HG03045 (cell line): ENCODE measurements around the gene CTCFL.

ENCODE experiments used
- ATAC-seq: cut with Tn5 transposase; IDR thresholded peaks from one replicate; pipeline ENCODE4 v1.9.1; 2021; ENCODE audit warnings: mild to moderate bottlenecking, moderate library complexity; ENCODE audit not compliant: unreplicated experiment

Gene CTCFL

DNA sequence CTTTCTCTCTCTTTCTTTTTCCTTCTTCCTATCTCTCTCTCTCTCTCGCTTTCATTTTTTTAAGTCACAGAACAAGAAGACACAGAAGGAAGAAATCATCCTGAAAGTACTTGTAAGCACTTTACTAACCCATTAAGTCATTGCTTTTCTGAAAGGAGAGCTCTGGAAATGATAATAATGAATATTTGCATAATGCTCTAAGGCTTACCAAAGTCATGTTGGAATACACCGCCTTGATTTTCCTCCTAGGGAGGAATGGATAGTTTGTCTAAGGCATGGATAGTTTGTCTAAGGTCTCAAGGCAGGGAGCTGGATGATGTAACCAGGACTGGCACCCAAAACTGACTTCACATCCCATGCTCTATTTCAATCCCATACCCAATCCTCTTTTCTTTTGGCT lies 12.9 kb upstream of the CTCFL start:
- no peak for ATAC-seq

DNA sequence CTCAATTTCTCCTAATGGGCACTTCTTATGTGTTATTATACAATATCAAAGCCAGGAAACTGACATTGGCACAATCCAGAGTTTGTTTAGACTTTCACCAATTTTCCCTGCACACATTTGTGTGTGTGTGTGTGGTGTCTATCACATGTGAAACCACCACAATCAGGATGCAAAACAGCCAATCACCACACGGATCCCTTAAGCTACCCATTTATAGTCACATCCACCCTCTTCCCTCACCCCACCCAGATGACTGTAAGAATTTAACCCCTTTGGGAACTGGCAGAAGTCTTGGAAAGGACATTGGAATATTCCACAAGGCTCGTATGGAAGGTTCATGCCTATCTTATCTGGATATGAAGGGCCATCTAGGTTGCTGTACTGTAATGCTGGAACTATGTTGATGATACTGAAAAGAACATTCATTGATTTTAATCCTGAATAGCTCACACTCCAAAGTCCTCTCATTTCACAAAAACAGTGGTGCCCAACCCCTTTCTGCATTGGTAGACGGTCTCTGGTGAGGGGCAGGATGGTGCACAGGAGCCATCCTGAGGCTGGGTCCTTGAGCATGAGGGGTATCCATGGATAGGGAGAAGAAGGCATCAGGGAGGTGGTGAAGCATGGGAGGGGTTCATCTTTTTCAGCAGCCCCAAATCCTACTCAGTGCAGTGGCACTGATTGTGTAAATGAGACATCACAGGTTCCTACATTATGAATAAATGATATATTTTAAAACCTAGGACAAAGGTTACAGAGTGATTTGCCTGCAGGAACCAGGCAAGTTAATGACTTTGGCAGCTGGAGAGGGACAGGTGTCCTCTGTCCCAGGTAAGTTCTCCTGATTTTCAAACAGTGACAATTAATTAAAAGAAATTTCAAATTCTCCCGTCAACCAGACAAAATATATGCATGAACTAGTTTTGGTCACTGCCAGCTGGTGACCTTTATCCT lies 12.1 kb upstream of the CTCFL start:
- ATAC-seq: no peak

DNA sequence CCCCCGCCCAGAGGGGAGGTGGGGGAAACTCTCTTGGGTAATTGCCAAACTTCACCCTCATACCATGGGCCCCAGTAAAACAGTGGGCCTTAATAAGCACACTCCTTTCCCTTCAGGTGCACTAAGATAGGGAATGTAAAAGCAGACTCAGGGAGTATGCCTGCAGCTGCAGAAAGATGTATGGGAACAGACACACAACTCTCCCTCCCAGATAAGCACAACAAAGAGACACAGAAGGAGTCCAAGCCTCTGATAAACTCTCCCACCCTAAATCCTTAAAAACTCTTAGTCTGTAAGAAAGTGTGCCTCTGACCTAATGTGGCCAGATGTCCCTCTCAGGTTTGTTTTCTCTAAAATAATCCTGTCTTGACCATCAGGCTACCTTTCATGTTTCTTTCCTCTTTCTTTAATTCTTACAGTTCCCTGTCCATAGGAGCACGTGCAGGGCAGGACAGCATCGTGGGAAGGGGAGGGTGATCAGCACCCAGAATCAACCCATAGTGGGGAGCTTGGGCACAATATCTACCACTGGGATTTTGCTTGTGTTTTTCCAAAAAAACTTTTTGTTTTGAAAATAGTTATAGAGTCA lies 11.3 kb upstream of the CTCFL start:
- no peak for ATAC-seq

DNA sequence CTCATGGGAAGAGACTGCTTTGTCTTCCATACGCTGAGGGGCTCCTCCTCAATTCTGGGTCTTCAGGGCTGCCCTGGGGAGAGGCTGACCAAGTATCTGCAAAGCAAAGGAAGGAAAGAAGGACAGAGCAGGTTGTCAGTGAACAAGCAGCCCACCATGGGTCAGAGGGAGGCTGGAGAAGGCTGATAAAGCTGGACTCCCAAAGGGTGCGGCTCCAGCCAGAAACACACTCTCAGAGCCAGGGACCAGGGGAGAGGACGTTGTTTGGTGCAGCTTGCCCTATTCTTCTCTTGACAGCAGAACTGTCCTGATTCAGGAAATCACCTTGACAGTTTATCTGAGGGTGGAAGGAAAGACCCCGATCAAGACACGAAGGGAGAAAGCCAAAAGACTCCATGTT lies 10.4 kb upstream of the CTCFL start:
- ATAC-seq: no peak

DNA sequence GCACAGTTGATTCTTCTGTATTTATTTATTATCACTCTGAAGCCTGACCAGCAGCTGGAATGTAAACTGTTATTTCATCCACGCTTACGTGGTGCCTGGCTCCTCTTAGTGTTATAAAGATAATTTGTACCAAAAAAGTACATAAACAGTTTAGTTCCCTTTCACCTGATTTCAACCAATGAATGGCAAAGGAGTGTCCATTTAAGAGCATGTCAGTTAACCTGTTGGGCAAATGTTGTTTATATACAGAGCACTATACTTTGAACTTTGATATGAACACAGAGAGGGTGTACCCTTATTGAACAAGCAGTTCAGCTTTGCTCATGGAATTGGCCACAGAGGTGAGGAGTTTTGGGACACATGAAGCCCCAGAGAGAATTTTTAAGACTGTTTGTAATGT lies 7.2 kb upstream of the CTCFL start:
- ATAC-seq: no peak

DNA sequence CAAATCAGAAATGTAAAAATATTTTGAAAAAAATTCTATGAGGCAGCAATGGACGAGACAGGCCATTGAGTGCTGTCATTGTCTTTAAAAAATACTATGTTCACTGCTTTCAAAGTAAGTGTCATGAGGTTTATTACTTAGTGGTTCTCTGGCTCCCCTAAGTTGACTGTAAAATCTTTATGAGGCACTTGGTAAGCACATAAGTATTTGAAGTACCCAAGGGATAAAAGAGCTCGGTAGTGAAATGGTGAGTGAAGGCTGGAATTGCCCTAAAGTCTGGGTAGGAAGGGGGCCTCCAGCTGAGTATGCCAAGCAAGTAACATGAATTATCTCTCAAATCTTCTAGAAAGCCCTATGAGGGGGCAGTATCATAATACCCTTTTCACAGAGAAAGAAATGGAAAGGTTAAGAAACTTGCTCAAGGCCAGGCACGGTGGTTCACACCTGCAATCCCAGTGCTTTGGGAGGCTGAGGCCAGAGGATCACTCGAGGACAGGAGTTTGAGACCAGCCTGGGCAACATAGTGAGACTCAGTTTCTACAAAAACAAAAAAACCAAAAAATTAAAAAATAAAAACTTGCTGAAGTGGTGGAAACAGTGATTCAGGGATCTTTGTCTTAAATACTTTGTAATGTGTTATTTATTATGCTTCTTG lies 5.5 kb upstream of the CTCFL start:
- ATAC-seq: no peak

DNA sequence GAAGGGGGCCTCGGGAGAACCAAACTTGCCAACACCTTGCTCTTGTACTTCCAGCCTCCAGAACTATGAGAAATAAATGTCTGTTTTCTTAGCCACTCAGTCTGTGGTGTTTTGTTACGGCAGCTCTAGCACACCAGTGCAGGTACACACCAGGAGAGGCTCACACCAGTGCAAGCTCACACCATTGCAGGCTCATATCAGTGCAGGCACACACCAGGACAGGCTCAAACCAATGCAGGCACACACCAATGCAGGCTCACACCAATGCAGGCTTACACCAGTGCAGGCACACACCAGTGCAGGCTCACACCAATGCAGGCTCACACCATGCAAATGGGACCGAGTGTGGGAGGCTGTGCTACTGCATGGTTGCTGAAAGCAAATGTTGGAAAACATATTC lies 4.9 kb upstream of the CTCFL start:
- ATAC-seq: no peak

DNA sequence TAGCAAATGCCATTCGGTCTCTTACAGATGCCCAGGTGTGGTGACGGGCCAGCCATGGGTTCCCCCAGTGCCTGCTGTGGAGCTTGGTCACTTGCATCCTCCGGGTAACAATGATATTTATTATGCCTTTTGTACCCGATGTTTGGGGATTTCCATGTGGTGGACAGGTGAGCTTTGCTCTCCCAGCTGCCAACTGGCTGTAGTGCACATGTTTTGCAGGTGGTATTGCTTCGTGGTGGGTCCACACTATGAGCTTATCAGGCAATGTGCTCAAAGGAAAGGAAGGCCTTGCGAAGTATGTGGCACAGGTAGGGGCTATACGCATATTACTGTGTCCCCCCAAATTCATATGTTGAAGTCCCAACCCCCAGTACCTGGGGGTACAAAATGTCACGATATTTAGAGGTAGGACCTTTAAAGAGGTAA lies 4.2 kb upstream of the CTCFL start:
- ATAC-seq: no peak

DNA sequence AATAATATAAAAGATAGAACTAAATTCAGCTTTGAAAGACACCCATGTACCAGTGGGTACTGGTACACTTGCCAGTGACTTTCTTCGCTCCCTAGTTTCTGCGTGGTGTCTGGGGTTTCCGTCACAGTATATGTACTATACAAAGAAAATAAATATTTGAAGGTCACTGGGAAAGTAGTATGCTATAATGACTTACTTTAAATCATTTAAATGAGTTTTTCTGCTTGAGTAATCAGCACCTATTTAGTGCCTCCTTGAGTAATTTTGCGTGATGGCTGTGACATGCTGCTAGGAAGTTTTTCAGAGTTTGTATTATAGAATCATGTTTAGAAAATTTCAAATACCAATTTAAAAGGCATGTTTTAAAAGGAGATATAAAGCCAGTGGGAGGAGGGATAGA lies 3.2 kb upstream of the CTCFL start:
- no peak for ATAC-seq

DNA sequence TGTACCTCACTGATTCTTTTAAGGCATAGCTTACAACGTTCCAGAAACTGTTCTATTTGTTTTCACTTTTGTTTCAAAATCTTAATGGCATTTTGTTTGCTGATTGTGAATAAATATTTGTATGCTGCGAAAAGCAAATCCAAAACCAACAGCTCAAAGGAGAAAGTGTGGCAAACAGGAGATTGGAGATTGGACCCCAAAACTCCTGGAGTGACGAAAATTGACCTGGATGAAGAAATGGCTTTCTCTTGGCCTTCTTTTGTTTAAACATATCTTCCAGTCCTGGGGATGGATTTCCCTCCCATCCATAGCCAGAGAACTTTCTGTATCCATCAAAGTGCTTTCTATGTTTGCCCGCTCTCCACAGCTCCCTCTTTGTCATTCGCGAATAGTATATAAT lies 2.8 kb upstream of the CTCFL start:
- no peak for ATAC-seq

DNA sequence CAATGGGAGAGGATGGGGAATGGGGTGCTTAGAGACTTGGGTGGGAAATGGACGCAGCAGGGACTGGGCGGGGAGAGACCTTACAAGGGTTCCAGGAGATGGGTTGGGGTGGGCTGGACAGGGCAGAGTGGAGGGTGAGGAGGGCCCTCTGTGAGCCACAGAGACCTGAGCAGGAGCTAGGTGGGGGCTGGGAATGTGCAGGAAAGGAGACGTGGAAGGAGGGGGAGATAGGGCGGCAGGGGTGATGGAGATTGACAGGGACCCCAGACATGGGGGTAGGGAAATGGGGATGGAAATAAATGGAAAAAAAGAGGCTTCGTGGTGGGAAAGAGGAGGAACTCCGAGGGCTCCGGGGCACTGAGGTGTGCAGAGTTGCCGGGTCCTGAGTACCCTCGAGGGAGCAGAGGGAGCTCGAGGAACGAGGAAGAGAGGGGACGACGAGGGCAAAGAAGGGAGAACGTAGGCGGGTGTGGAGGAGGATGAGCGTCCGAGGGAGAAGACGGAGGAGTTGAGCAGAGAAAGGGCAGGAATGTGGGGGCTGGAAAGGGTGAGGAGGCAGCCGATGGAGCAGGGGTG lies 2.0 kb upstream of the CTCFL start:
- no peak for ATAC-seq

DNA sequence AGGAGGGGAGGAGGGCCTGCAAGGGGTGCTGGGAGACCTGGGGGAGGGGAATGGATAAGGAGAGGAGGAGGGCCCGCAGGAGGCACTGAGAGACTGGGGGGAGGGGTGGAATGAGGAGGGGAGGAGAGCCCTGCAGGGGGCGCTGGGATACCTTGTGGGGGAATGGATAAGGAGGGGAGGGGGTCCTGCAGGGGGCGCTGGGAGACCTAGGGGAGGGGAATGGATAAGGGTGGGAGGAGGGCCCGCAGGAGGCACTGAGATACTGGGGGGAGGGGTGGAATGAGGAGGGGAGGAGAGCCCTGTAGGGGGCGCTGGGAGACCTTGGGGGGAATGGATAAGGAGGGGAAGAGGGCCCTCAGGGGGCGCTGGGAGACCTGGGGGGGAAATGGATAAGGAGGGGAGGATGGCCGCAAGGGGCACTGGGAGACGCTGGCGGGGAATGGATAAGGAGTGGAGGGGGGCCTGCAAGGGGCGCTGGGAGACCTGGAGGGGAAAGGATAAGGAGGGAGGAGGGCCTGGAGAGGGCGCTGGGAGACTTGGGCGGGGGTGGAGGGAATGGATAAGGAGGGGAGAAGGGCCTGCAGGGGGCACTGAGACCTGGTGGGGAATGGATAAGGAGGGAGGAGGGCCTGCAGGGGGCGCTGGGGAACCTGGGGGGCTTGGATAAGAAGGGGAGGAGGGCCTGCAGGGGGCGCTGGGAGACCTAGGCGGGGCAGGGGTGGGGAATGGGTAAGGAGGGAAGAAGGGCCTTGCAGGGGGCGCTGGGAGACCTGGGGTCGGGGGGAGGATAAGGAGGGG lies 1.3 kb upstream of the CTCFL start:
- ATAC-seq: no peak

DNA sequence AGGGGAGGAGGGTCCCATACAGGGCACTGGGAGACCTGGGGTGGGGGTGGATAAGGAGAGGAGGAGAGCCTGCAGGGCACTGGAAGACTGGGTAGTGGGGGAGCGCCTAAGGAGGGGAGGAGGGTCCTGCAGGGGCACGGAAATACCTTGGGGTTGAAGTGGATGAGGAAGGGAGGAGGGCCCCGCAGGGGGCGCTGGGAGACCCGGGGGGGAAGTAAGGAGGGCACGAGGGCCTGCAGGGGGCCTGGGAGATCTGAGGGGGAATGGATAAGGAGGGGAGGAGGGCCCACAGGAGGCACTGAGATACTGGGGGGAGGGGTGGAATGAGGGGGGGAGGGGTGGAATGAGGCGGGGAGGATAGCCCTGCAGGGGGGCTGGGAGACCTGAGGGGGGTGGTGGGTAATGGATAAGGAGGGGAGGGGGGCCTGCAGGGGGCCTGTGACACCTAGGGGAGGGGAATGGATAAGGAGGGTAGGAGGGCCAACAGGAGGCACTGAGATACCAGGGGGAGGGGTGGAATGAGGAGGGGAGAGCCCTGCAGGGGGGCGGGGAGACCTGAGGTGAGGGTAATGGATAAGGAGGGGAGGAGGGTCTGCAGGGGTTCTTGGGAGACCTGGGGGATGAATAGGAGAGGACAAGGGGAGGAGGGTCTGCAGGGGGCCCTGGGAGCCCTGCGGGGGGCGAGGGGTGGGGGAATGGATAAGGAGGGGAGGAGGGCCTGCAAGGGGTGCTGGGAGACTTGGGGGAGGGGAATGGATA lies 567 bp upstream of the CTCFL start:
- no peak for ATAC-seq

DNA sequence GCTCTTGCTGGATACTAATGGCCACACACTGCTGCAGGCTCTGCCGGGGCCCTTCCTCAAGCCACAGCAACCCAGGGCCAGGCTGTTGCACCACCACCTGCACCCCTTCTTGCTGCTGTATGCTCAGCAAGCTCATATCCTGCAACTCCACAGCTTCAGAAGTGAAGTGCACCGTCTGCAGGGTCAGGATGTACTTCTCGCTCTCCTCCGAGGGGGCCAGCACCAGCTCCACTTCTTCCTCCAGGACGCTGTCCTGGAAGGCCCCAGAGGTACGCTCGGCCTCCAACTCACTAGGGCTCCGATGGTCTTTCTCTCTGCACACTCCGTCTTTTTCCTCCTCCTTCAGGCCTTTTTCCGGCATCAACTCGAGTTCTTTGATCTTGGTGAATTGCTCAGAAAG lies 1.2 kb downstream of the CTCFL start:
- no peak for ATAC-seq

DNA sequence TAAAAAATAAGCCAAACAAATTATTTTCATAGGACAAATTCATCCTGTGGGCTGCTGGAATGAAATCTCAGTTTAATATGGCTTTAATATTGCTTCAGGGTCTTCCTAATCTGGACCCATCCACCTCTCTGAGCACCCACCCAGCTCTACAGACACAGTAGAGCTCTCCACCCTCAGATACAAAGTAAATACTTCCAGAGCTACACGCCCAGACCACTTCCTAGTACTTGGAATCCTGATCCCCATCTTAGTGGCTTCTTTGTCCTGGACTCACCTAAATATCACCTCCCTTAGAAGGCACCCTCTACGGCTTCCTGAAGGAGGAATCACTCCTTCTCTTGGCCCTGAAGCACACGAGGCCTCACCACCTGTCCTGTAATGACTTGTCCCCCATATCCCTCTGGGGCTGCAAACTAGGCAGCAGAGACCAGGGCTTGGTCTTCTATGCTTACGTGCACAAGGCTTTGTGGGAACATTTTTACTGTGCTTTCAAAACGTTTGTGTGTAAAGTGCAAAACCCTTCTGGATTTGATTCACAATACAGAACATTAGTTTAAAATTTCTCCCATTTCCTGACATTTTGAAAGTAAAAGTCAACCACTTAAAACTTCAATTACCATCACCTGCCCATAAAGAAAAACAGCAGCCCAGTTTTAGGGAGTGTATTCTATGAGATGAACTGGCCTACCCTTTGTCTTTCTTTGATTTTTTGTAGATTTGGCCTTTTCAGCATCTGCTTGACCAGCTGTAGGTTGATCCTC lies 2.4 kb downstream of the CTCFL start:
- no peak for ATAC-seq

DNA sequence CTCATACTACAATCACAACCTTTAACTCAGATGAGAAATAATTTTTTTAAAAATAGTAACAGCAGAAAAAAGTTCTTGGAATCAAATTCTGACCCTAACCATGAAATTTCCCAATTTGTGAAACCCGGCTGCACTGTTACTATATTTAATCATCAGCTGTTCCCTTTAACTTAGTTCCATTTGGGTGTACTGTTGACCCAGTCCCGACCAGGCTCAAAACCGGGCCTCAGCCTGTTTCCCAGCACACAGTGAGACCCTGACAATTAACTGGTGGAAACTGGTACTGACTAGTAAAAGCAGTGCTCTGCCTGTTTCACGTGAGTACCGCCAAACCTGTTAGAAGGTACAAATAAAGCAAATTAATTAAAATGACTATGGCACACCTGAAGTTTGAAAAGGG lies 7.0 kb downstream of the CTCFL start:
- ATAC-seq: no peak

DNA sequence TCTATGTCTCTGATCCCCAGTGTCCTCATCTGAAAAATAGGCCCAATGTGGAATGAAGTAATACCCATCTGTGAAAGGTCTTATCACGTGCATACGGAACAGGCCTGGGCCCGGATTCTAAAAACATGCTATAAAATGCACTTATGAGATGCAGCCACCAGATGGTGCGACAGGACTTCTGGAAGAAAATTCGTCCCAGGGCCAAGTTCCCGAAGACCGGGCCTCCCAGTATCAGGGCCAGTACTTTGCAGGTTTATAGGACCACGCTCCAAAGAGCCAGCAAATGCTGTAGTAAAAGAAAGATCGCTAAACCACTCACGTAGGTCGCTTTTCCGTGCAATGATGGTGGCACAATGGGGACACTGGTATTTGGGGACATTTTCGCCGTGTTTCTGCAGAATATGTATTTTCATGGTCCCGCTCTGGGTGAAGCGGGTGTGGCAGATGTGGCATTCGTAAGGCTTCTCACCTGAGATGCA lies 10.6 kb downstream of the CTCFL start:
- no peak for ATAC-seq

DNA sequence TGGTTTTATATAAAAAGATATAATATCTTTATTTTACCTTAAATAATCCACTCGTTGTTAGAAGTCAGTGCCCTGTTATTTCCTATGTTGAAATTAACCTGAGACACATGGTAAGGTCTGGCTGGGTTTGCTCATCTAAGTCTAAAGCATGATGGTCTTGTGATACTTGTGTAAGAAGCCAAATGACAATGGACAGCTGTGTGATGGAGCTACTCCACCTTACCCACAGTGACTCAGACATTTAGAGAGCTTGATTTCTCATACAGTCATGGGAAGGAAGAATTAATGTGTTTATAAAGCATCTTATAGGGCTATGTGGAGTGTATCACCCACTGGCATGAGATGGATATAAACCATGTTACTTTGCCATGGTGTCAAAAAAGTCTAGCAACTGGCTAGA lies 11.7 kb downstream of the CTCFL start:
- ATAC-seq: no peak

DNA sequence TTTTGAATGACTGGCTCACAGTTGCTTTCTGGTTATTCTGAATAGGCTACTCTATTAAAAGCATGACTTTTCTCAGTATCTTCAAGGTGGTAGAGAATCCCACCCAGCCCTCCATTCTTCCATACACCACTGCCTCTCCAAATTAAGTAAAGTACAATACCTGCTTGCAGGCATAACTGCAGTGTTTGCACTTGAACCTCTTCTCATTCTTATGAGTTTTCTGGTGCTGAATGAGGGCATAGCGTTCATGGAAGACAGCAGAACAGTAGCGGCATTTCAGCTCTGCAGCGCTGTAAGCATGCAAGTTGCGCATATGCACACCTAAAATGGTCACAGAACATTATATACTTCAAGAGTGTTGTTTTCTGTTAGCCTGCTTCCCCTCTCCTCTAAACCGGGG lies 12.5 kb downstream of the CTCFL start:
- no peak for ATAC-seq
